ENCODE measurements around the gene LKAAEAR1. TPM values are rescaled to one million over a fixed set of nuclear protein-coding genes. Genes with fewer than 3 reads are reported as not detected.

LKAAEAR1 gene
- total and polyA plus RNA-seq, 2 of the 4 experiments (the other 2 are of a cell fraction): 0.21 TPM; not detected in 1

DNA sequence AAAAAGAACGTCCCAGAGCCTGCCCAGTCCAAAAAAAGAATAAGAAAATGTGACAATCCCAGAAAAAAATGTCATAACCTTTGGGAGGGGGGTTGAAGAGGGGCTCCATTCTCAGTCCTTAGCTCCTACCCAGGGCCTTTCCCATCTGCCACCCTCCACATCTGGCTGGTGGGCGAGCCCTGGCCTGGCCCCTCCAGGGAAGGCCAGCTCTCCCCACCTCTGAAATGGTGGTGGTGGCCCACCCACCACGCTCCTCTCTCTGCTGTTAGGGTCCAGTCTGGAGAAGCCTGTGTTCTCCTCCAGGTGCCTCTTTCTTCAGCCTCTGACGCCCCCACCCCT, 5.3 kb downstream of the LKAAEAR1 start:
- no peak overlapping the region; the same call in 1 of the 2 replicates for H4K91ac ChIP-seq (ENCODE audit: insufficient read depth, low read depth, low read length)

More for the DNA sequence above, 5.3 kb downstream of the LKAAEAR1 start:
- Histone ChIP-seq H3K27ac (ENCODE audit: insufficient read depth, low read length) (no peak overlapping the region; the same call in 1 of the 2 replicates), H2BK15ac (ENCODE audit: low read depth, low read length) (no peak overlapping the region), H3K9ac (ENCODE audit: low read depth, low read length) (peak overlapping the region; percentile 70), H3K18ac (ENCODE audit: low read depth, low read length) (no peak overlapping the region), H3K4ac (ENCODE audit: low read depth, low read length) (peak overlapping the region; percentile 70), H3K4me2 (ENCODE audit: low read depth, low read length) (peak overlapping the region; percentile 75), H2AK9ac (replicated peaks; ENCODE audit: low read depth, low read length, poor library complexity) (peak overlapping the region; percentile 89), H3K23ac (ENCODE audit: low read depth, low read length) (peak overlapping the region; percentile 1; the same call in 1 of the 2 replicates), H3K27me3 (ENCODE audit: control insufficient read depth, insufficient read depth, low read length) (peaks cover 14% of the 10 kb centered on the region), H4K8ac (ENCODE audit: low read depth in 2 of 2, low read length in 2 of 2) (peak overlapping the region in 1 of 2 experiments; percentile 74; a peak in 3 of 4 replicates), H3K79me1 (ENCODE audit: low read depth in 1 of 2, low read length in 2 of 2) (peaks cover 6 to 8% of the 10 kb centered on the region in 2 experiments; a peak in 3 of 4 replicates), H4K5ac (ENCODE audit: low read depth, low read length) (no peak overlapping the region), H3K14ac (replicated peaks; ENCODE audit: low read depth, low read length) (peak overlapping the region; percentile 42), H3K4me3 (ENCODE audit: insufficient read depth, low read depth, low read length) (peak overlapping the region; percentile 88), H3K9me1 (ENCODE audit: insufficient read depth, low read length) (no peaks in the 10 kb centered on the region), H2BK5ac (ENCODE audit: low read depth, low read length, poor library complexity, severe bottlenecking) (no peak overlapping the region), H3K56ac (ENCODE audit: extremely low read depth, insufficient read depth, low read length) (no peak overlapping the region), H2BK20ac (ENCODE audit: low read depth, low read length) (no peak overlapping the region), H2BK120ac (ENCODE audit: low read depth, low read length) (no peak overlapping the region), H2AK5ac (ENCODE audit: low read depth, low read length) (peak overlapping the region; percentile 64), H3K4me1 (ENCODE audit: control insufficient read depth, insufficient read depth, low read length) (peaks cover 17% of the 10 kb centered on the region), H3K36me3 (ENCODE audit: control insufficient read depth, insufficient read depth, low read length) (peaks cover 12% of the 10 kb centered on the region; the same call in 1 of the 2 replicates), H3K9me3 (ENCODE audit: control insufficient read depth, insufficient read depth, low read length) (no peaks in the 10 kb centered on the region), H4K20me1 (ENCODE audit: insufficient read depth, low read length) (peaks cover 10% of the 10 kb centered on the region), H2AFZ (replicated peaks; ENCODE audit: low read length, poor library complexity) (peak overlapping the region; percentile 93)
- BruUV-seq (replicated peaks): no TSS peak
- ChIA-PET CTCF (no interaction called here), POLR2A (ENCODE audit: unreplicated experiment) (no interaction called here)
- ATAC-seq (ENCODE audit: low read depth) (no peak), DNase-seq (no peak)
- in situ Hi-C loops (cut with MboI; ENCODE audit: low sequenced_read_pairs) (no loop called here), dilution Hi-C loops (cut with HindIII; ENCODE audit: low sequenced_read_pairs, unreplicated experiment) (no loop called here), intact Hi-C loops (cut with micrococcal nuclease) (no loop called here)
- no peak for TF ChIP-seq BHLHE40 (IDR thresholded peaks at IDR 0.05; ENCODE audit: low read depth, low read length)
- no peak for TF ChIP-seq CHD1 (IDR thresholded peaks at IDR 0.05; ENCODE audit: low read depth, low read length)
- WGBS, 2 experiments (ENCODE audit: extremely low coverage in 2 of 2, insufficient read length in 1 of 2): no CpG with 5 or more reads among the region's 4 CpGs
